Renal pelvis (tissue), 4 donors: ENCODE measurements around the gene VAMP2. TPM values are rescaled to one million over a fixed set of nuclear protein-coding genes. Genes with fewer than 3 reads are reported as not detected.

Source experiments
- DNase-seq: peaks from one replicate; pipeline ENCODE4 v3.0.0-alpha.2; 2013
- polyA plus RNA-seq, 3 donors: library from polyadenylated mRNA; unstranded; fragments of 120-200 nt; gene quantifications; one replicate each; pipeline ENCODE4 v1.2.1, GENCODE V29; 2013; ENCODE audit not compliant: insufficient read length in 3 of 3

The VAMP2 gene
- polyA plus RNA-seq, 3 donors, result 108 to 139 (median 131) TPM

- no peak for DNase-seq
Observed at GRCh38 chr17:8110456-8110804, 52.3 kb downstream of the VAMP2 start.

GRCh38 chr17:8109661-8110455, 52.9 kb downstream of the VAMP2 start:
- no peak for DNase-seq

Other genes with a start within 250 kb of the VAMP2 start
- gene RNF227, start 246.7 kb downstream of the VAMP2 start, polyA plus RNA-seq, result 1 to 10 TPM; 3.5 to 4.7 (median 4.5) TPM
- gene KCNAB3, start 233.1 kb downstream of the VAMP2 start, polyA plus RNA-seq, result 10 to 100 TPM; 10.6 to 13.0 (median 11.4) TPM
- 100 to 1,000 TPM; 131 to 158 (median 133) TPM for gene TRAPPC1, start 231.0 kb downstream of the VAMP2 start, polyA plus RNA-seq
- 10 to 100 TPM; 52.0 to 69.0 (median 65.7) TPM for gene CNTROB, start 230.7 kb downstream of the VAMP2 start, polyA plus RNA-seq
- gene GUCY2D, start 160.3 kb downstream of the VAMP2 start, polyA plus RNA-seq, result under 1 TPM; 0.22 to 0.87 (median 0.40) TPM
- gene ALOX15B, start 123.9 kb downstream of the VAMP2 start, polyA plus RNA-seq, result 1 to 10 TPM; 1.2 to 2.0 (median 1.5) TPM
- 1 to 10 TPM in 1 of 3 donors, under 1 TPM in 2; 0.48 to 1.0 (median 0.90) TPM for gene ALOX12B, start 75.2 kb downstream of the VAMP2 start, polyA plus RNA-seq
- gene ALOXE3, start 44.4 kb downstream of the VAMP2 start, polyA plus RNA-seq, result under 1 TPM in 1 of 3 donors, not detected in 2; 0.07 TPM
- not detected for gene HES7, start 38.8 kb downstream of the VAMP2 start, polyA plus RNA-seq
- 10 to 100 TPM; 26.4 to 34.5 (median 33.3) TPM for gene PER1, start 10.5 kb downstream of the VAMP2 start, polyA plus RNA-seq
- 10 to 100 TPM; 24.3 to 29.2 (median 28.6) TPM for gene TMEM107, start 13.4 kb upstream of the VAMP2 start, polyA plus RNA-seq
- gene BORCS6, start 27.2 kb upstream of the VAMP2 start, polyA plus RNA-seq, result 1 to 10 TPM; 4.4 to 5.1 (median 4.9) TPM
- 10 to 100 TPM; 31.9 to 48.1 (median 43.2) TPM for gene AURKB, start 47.6 kb upstream of the VAMP2 start, polyA plus RNA-seq
- gene CTC1, start 85.1 kb upstream of the VAMP2 start, polyA plus RNA-seq, result 10 to 100 TPM; 22.0 to 36.0 (median 33.7) TPM
- gene PFAS, start 86.3 kb upstream of the VAMP2 start, polyA plus RNA-seq, result 10 to 100 TPM; 40.4 to 60.0 (median 48.9) TPM
- 10 to 100 TPM; 29.5 to 33.7 (median 31.7) TPM for gene RANGRF, start 125.7 kb upstream of the VAMP2 start, polyA plus RNA-seq
- 1 to 10 TPM; 3.5 to 5.3 (median 5.2) TPM for gene SLC25A35, start 132.5 kb upstream of the VAMP2 start, polyA plus RNA-seq
- gene ARHGEF15, start 147.3 kb upstream of the VAMP2 start, polyA plus RNA-seq, result 10 to 100 TPM; 18.1 to 21.2 (median 18.4) TPM
- not detected for gene ODF4, start 176.9 kb upstream of the VAMP2 start, polyA plus RNA-seq
- gene RPL26, start 220.2 kb upstream of the VAMP2 start, polyA plus RNA-seq, result 1,000 to 10,000 TPM; 2,255 to 3,156 (median 2,746) TPM
- under 1 TPM; 0.11 to 0.18 (median 0.12) TPM for gene RNF222, start 234.9 kb upstream of the VAMP2 start, polyA plus RNA-seq